Thoracic aorta (tissue), 2 donors: Measurements from ENCODE around the gene FKBP10. TPM values are rescaled to one million over a fixed set of nuclear protein-coding genes. Genes with fewer than 3 reads are reported as not detected.

Source experiments
- ATAC-seq: fragments of 150-250 bp; one replicate; pipeline ENCODE4 v1.8.0; 2017; ENCODE audit warnings: low read depth; ENCODE audit not compliant: insufficient number of reproducible peaks, low FRiP score
- DNase-seq: peaks from one replicate; pipeline ENCODE4 v3.0.0-alpha.2; 2020; ENCODE audit warnings: low spot score
- H3K27ac ChIP-seq, 2 donors: fragments of 200-600 bp; sonication (generic); 1 replicate in 1 of 2; 2 replicates in 1 of 2; pipeline ENCODE4 v1.5.1; 2016; ENCODE audit warnings: mild to moderate bottlenecking in 2 of 2, moderate library complexity in 2 of 2
- H3K27me3 ChIP-seq: fragments of 200-600 bp; sonication (generic); replicated peaks from 2 replicates; pipeline ENCODE4 v1.6.0; 2016; ENCODE audit warnings: mild to moderate bottlenecking; ENCODE audit not compliant: insufficient read depth
- H3K36me3 ChIP-seq: fragments of 200-600 bp; sonication (generic); one replicate; pipeline ENCODE4 v1.5.1; 2016
- H3K4me1 ChIP-seq, 2 donors: fragments of 200-600 bp; sonication (generic); 1 replicate in 1 of 2; 2 replicates in 1 of 2; pipeline versions ENCODE4 v1.5.1 to v1.6.0; 2016; ENCODE audit warnings: low read depth in 2 of 2, mild to moderate bottlenecking in 1 of 2; ENCODE audit not compliant: control insufficient read depth in 1 of 2
- H3K4me3 ChIP-seq: fragments of 200-600 bp; sonication (generic); 2 replicates; pipeline ENCODE4 v1.5.1; 2016; ENCODE audit warnings: mild to moderate bottlenecking
- H3K9me3 ChIP-seq: fragments of 200-600 bp; sonication (generic); 2 replicates; pipeline ENCODE4 v1.5.1; 2016
- total RNA-seq, 2 donors: library from RNA; depleted of rRNA; stranded (reverse); fragments of >200 nt; gene quantifications; one replicate each; pipeline versions ENCODE4 v1.1.0 to v1.2.3, GENCODE V29; 2016
- TF ChIP-seq, protein P1 (sequence below): fragments of 200-600 bp; sonication (generic); IDR thresholded peaks from one replicate; pipeline ENCODE4 v1.5.1; 2019; ENCODE audit warnings: antibody characterized with exemption

Gene FKBP10
- total RNA-seq, 2 donors from 2014 or later, result 125 to 188 TPM

DNA sequence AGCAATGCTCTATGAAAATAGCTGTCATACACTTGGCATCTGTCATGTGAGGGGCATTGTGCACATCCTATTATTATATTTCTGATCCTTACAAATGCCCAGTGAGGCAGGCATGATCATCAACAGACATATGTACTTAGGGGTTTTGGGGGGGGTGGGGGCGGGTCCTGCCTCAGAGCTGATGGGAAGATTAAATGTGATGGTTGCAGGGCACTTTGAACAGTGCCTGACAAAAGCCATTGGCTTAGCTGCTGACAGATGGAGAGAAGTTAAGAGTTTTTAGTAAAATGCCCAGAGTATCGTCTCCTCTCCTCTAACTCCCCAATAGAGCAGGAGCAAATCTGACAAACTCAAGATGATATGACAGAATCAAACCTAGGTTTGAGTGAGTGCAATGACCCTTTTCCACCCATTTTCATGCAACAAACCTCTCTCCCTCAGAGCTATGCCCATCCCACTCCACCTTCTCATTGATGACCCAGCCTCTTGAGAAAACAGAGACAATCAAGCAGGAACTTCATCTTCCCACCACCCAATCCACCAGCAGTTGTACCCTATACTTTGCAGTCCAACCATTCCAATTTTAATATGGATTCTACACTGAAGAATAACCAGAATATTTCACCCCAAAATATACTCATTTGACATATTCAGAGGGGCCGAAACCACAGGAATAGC is 47.6 kb downstream of the FKBP10 start:
- TF ChIP-seq, protein P1, sequence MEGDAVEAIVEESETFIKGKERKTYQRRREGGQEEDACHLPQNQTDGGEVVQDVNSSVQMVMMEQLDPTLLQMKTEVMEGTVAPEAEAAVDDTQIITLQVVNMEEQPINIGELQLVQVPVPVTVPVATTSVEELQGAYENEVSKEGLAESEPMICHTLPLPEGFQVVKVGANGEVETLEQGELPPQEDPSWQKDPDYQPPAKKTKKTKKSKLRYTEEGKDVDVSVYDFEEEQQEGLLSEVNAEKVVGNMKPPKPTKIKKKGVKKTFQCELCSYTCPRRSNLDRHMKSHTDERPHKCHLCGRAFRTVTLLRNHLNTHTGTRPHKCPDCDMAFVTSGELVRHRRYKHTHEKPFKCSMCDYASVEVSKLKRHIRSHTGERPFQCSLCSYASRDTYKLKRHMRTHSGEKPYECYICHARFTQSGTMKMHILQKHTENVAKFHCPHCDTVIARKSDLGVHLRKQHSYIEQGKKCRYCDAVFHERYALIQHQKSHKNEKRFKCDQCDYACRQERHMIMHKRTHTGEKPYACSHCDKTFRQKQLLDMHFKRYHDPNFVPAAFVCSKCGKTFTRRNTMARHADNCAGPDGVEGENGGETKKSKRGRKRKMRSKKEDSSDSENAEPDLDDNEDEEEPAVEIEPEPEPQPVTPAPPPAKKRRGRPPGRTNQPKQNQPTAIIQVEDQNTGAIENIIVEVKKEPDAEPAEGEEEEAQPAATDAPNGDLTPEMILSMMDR, result no peak
- Histone ChIP-seq H3K36me3 (no peaks in the 10 kb centered on the region), H3K4me3 (no peak overlapping the region), H3K4me1 (peaks cover 18 to 20% of the 10 kb centered on the region in 2 donors), H3K27me3 (no peaks in the 10 kb centered on the region), H3K9me3 (no peaks in the 10 kb centered on the region), H3K27ac (no peak overlapping the region)
- ATAC-seq (no peak), DNase-seq (no peak)

DNA sequence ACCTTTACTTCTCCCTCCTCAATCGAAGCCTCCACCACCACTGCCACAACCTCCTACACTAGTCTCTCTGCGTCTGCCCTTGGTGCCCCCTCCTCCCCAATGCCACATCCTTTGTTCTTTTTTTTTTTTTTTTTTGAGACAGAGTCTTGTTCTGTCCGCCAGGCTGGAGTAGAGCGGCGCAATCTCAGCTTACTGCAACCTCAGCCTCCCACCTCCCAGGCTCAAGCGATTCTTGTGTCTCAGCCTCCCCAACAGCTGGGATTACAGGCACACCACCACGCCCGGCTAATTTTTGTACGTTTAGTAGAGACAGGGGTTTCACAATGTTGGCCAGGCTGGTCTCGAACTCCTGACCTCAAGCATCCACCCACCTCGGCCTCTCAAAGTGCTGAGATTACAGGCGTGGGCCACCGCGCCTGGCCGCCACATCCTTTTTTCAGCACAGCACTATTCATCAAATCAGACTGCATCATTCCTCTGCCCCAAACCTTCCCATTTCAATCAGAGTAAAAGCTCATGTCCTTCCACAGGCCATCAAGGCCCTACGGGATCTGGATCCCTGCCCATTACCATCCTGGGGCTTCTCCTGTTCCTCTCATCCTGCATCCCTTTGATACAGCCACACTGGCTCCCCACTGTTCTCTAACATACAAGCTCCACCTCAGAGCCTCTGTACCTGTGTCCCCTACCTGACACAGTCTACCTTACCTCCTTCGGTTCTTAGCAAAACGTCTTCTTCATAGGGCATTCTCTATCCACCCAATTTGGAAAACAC is 50.5 kb downstream of the FKBP10 start:
- H3K4me1 ChIP-seq, result peaks cover 18 to 27% of the 10 kb centered on the region in 2 donors
- H3K27me3 ChIP-seq, result no peaks in the 10 kb centered on the region
- ATAC-seq (no peak), DNase-seq (no peak)
- H3K27ac ChIP-seq, result no peak overlapping the region
- H3K4me3 ChIP-seq, result peak overlapping the region; percentile 90
- H3K9me3 ChIP-seq, result no peaks in the 10 kb centered on the region
- H3K36me3 ChIP-seq, result peaks cover 4% of the 10 kb centered on the region
- TF ChIP-seq, protein P1, result no peak

DNA sequence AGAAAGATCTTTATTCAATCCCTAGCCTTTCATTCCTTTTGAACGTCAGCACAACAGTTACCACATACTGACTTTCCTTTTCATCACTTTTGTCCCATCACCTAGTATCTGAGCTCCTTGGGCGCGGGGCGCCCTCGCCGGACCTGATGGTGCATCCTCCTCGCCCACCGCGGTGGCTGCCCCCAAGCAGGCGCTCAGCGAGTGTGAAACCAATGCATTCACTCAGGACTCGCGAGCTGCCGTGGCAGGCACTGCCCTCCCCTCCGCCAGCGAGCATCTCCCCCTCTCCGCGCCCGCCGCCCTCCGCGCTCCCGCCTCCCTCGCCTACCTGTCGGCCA is 51.7 kb downstream of the FKBP10 start:
- H3K27ac ChIP-seq, result peak overlapping the region; percentile 85 to 89
- TF ChIP-seq, protein P1, result no peak
- H3K4me3 ChIP-seq, result peak overlapping the region; percentile 90
- H3K9me3 ChIP-seq, result no peaks in the 10 kb centered on the region
- H3K4me1 ChIP-seq, result peaks cover 18 to 27% of the 10 kb centered on the region in 2 donors
- ATAC-seq (no peak), DNase-seq (no peak)
- peaks cover 8% of the 10 kb centered on the region for H3K36me3 ChIP-seq
- H3K27me3 ChIP-seq, result no peaks in the 10 kb centered on the region

DNA sequence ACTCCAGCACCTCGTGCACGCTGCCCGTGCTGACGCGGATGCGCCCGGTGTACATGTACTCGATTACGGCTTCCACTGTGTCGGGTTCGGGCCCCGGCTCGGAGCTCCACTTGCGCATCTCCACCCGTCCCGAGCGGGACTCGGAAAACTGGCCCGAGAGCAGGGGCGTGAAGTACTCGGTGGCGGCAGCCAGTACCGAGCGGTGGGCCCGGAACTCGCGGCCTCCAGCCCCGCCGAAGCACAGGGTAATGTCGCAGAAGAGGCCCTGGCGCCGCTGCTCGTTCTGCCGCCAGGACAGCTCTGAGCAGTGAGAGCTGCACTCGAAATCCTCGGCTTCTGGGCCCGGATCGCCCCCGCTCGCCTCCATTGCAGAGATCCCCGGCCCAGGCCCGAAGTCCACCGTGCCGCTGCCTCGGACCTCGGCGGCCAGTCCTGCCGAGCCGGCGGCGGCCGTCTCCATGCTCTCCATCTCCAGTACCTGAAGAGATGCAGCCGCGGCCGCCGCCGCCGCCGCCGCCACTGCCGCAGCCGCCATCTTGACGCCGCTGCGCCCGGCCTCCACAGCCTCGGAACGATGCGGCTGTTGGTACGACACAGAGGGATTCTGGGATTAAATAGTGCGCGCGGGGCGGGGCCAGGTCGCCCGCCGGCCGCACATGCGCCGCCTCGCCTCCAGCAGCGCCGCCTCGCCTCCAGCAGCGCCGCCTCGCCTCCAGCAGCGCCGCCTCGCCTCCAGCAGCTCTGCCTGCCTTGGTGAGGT is 52.2 kb downstream of the FKBP10 start, which contains the start of gene KLHL11:
TSS of gene KLHL11 (minus strand) at position 588 of the 760 bp plus-strand sequence. CDS start at position 535, 53 bp downstream.
- TF ChIP-seq, protein P1, result peak; percentile 13
- ATAC-seq, result peak; percentile 66
- peak within 1 kb of the TSS; percentile 90 for H3K4me3 ChIP-seq
- H3K27me3 ChIP-seq, result no peaks in the 10 kb centered on the region
- DNase-seq, result peak; percentile 38
- no peaks in the 10 kb centered on the region for H3K9me3 ChIP-seq
- peak within 1 kb of the TSS; percentile 85 to 89 for H3K27ac ChIP-seq
- H3K4me1 ChIP-seq, result peaks cover 18 to 27% of the 10 kb centered on the region in 2 donors
- H3K36me3 ChIP-seq, result peaks cover 11% of the 10 kb centered on the region

DNA sequence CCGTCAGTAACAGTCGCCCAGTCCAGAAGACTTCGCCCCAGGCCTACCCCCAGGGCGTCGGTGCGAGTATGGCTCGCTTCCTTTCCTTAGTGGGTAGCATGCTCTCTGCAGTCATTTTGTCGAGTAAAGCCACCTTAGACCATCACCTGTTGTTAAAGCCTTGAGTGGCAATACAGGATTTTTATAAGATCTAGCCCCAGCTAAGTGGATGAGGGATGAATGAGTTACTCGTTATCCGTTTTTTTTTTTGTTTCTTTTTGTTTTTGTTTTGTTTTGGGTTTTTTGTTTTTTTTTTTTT is 52.7 kb downstream of the FKBP10 start:
- Histone ChIP-seq H3K27ac (peak overlapping the region in 1 of 2 donors; percentile 85), H3K4me3 (peak overlapping the region; percentile 90)

More for the DNA sequence above, 52.7 kb downstream of the FKBP10 start:
- H3K9me3 ChIP-seq, result no peaks in the 10 kb centered on the region
- DNase-seq (no peak), ATAC-seq (peak; percentile 24)
- H3K36me3 ChIP-seq, result peaks cover 11% of the 10 kb centered on the region
- no peaks in the 10 kb centered on the region for H3K27me3 ChIP-seq
- TF ChIP-seq, protein P1, result no peak
- H3K4me1 ChIP-seq, result peaks cover 18 to 27% of the 10 kb centered on the region in 2 donors
